ENCODE data around the gene FMN1. TPM values are rescaled to one million over a fixed set of nuclear protein-coding genes. Genes with fewer than 3 reads are reported as not detected.

FMN1 gene
- total and polyA plus RNA-seq, 2 of the 8 experiments (the other 6 are each of a cell fraction or from before 2014, with no cell fraction given), result 0.27 to 3.7 TPM

DNA sequence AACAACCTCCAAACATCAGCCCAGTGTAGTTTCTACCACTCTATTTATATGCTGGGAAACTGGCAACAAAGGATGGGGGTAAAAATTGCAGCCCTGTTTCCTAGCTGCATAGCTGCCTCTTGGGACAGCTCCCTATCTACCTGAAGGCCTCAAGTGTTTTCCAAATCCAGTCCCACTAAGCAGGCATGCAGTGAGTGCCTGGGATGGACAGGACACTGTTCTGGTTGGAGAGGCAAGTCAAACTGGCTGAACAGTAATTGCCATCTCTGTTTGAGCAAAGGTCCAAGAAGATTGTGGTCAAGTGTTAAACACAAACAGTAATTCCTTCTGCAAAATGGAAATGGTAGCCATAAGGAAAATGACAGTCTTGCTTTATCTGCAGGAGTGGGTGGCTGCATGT is 125.4 kb downstream of the FMN1 start:
- Histone ChIP-seq H3K4me2 (ENCODE audit: insufficient read depth in 1 of 2, low read depth in 2 of 2, low read length in 2 of 2) (peak overlapping the region; percentile 59 to 67; a peak in 3 of 4 replicates), H3K79me1 (ENCODE audit: low read depth, low read length) (no peaks in the 10 kb centered on the region), H2BK20ac (ENCODE audit: low read length) (peak overlapping the region; percentile 68; the same call in 1 of the 2 replicates), H3K56ac (replicated peaks; ENCODE audit: insufficient read length, low read depth, low read length) (no peak overlapping the region), H3K23me2 (ENCODE audit: low read depth, low read length) (no peaks in the 10 kb centered on the region), H4K91ac (replicated peaks; ENCODE audit: insufficient read length, low read length) (peak overlapping the region; percentile 45), H4K5ac (ENCODE audit: insufficient read length, low read depth, low read length) (peak overlapping the region; percentile 9), H3K27me3 (replicated peaks in 1 of 4; ENCODE audit: control insufficient read depth in 3 of 4, extremely low read depth in 1 of 4, insufficient read depth in 3 of 4, low read length in 3 of 4) (no peaks in the 10 kb centered on the region; a peak in 1 of 7 replicates), H2AFZ (ENCODE audit: low read length) (no peak overlapping the region), H2BK5ac (ENCODE audit: low read depth, low read length) (peak overlapping the region; percentile 84; the same call in 1 of the 2 replicates), H3K36me3 (ENCODE audit: control insufficient read depth in 2 of 4, insufficient read depth in 4 of 4, low read length in 3 of 4) (no peaks in the 10 kb centered on the region), H3K79me2 (ENCODE audit: control insufficient read depth in 1 of 2, insufficient read depth in 2 of 2, low read length in 2 of 2) (no peaks in the 10 kb centered on the region), H2BK15ac (ENCODE audit: low read length) (peak overlapping the region; percentile 6; the same call in 1 of the 2 replicates), H3K23ac (ENCODE audit: insufficient read length) (no peak overlapping the region), H3K18ac (ENCODE audit: extremely low read depth, low read length) (no peak overlapping the region), H3K14ac (ENCODE audit: insufficient read length) (no peak overlapping the region), H4K8ac (ENCODE audit: extremely low read depth, insufficient read depth, low read length) (no peak overlapping the region), H2BK120ac (replicated peaks; ENCODE audit: low read depth, low read length) (peak overlapping the region; percentile 21), H2AK5ac (ENCODE audit: low read depth, low read length) (no peak overlapping the region), H3K9me3 (ENCODE audit: insufficient read depth in 2 of 2, low read depth in 1 of 2, low read length in 1 of 2) (no peaks in the 10 kb centered on the region), H3K27ac (ENCODE audit: low read depth, low read length) (peak overlapping the region; percentile 28; the same call in 1 of the 2 replicates), H3K9ac (replicated peaks in 1 of 4; ENCODE audit: extremely low read depth in 1 of 4, low read depth in 3 of 4, low read length in 3 of 4) (no peak overlapping the region), H4K20me1 (replicated peaks in 1 of 2; ENCODE audit: control insufficient read depth in 1 of 2, insufficient read depth in 2 of 2, low read length in 2 of 2) (no peaks in the 10 kb centered on the region), H2BK12ac (ENCODE audit: low read depth, low read length) (peak overlapping the region; percentile 22), H3K4me3 (ENCODE audit: extremely low read depth in 1 of 4, insufficient read depth in 2 of 4, low read depth in 3 of 4, low read length in 4 of 4) (peak overlapping the region in 1 of 4 experiments; percentile 34; a peak in 1 of 8 replicates), H3K4me1 (replicated peaks in 1 of 4; ENCODE audit: control insufficient read depth in 3 of 4, insufficient read depth in 4 of 4, low read length in 3 of 4) (peaks cover 8 to 23% (median 19%) of the 10 kb centered on the region in 4 experiments), H3K4ac (replicated peaks; ENCODE audit: insufficient read length, low read depth, low read length) (peak overlapping the region; percentile 63)
- FAIRE-seq (no peak), DNase-seq (ENCODE audit: low read depth in 1 of 2, low spot score in 2 of 2) (no peak)
- CTCF ChIA-PET (ENCODE audit: partially characterized antibody), result interaction anchor here (1.3 to 1.9 kb wide), 2 partner anchors 14 to 63 kb away, joined by 3 to 4 read pairs; no protein-coding TSS in a partner anchor
- POLR2A ChIA-PET (ENCODE audit: partially characterized antibody), result interaction anchor here (1.7 to 1.8 kb wide), 2 partner anchors 14 to 47 kb away, joined by 3 to 7 read pairs; no protein-coding TSS in a partner anchor
- TF ChIP-seq KDM1A (IDR thresholded peaks at IDR 0.05; ENCODE audit: borderline replicate concordance, low read length) (no peak), GABPA (IDR thresholded peaks at IDR 0.05; ENCODE audit: borderline replicate concordance, insufficient read depth, low read length) (no peak), SUZ12 (IDR thresholded peaks at IDR 0.05; ENCODE audit: low read length) (no peak), RXRA (IDR thresholded peaks at IDR 0.05; ENCODE audit: insufficient read depth, low read depth, low read length) (no peak), ASH2L (IDR thresholded peaks at IDR 0.05; ENCODE audit: low read length) (no peak), SP2 (IDR thresholded peaks at IDR 0.05; ENCODE audit: low read length) (no peak), BCL11A (IDR thresholded peaks at IDR 0.05; ENCODE audit: low read depth in 2 of 2, low read length in 2 of 2) (no peak), SIN3A (conservative IDR thresholded peaks at IDR 0.05 in 1 of 2, IDR thresholded peaks at IDR 0.05 in 1 of 2; ENCODE audit: low read depth in 1 of 2, low read length in 2 of 2) (no peak), CHD1 (IDR thresholded peaks at IDR 0.05; ENCODE audit: low read depth, low read length) (no peak)
- TF ChIP-seq, protein P1, sequence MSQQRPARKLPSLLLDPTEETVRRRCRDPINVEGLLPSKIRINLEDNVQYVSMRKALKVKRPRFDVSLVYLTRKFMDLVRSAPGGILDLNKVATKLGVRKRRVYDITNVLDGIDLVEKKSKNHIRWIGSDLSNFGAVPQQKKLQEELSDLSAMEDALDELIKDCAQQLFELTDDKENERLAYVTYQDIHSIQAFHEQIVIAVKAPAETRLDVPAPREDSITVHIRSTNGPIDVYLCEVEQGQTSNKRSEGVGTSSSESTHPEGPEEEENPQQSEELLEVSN (IDR thresholded peaks at IDR 0.05), result no peak
- TF ChIP-seq, protein P2, sequence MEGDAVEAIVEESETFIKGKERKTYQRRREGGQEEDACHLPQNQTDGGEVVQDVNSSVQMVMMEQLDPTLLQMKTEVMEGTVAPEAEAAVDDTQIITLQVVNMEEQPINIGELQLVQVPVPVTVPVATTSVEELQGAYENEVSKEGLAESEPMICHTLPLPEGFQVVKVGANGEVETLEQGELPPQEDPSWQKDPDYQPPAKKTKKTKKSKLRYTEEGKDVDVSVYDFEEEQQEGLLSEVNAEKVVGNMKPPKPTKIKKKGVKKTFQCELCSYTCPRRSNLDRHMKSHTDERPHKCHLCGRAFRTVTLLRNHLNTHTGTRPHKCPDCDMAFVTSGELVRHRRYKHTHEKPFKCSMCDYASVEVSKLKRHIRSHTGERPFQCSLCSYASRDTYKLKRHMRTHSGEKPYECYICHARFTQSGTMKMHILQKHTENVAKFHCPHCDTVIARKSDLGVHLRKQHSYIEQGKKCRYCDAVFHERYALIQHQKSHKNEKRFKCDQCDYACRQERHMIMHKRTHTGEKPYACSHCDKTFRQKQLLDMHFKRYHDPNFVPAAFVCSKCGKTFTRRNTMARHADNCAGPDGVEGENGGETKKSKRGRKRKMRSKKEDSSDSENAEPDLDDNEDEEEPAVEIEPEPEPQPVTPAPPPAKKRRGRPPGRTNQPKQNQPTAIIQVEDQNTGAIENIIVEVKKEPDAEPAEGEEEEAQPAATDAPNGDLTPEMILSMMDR (IDR thresholded peaks at IDR 0.05; ENCODE audit: control extremely low read depth in 1 of 3, insufficient read depth in 1 of 3, low read depth in 1 of 3, low read length in 3 of 3), result no peak
